ENCODE measurements around the gene MARCOL. TPM values are rescaled to one million over a fixed set of nuclear protein-coding genes. Genes with fewer than 3 reads are reported as not detected.
A peak's percentile ranks its signal among the peaks of the same experiment; 100 is the strongest.
"Not testable (repeated sequence)": the region's sequence is repeated elsewhere in the genome, so short reads cannot be mapped to it uniquely, and the experiment has no call there.

The MARCOL gene
- total and polyA plus RNA-seq, 2 donors = not detected

GRCh38 chr5:148255456-148255855 is 17.1 kb downstream of the MARCOL start:
- H3K27me3 ChIP-seq (ENCODE audit: control insufficient read depth in 2 of 2, insufficient read depth in 1 of 2, low read length in 1 of 2) = no peaks in the 10 kb centered on the region
- DNase-seq (ENCODE audit: low read depth in 6 of 9, low spot score in 9 of 9) = no peak
- H3K36me3 ChIP-seq (ENCODE audit: control insufficient read depth in 2 of 2, insufficient read depth in 2 of 2, low read length in 1 of 2) = no peaks in the 10 kb centered on the region

GRCh38 chr5:148259288-148259687 is 21.0 kb downstream of the MARCOL start:
- Histone ChIP-seq H3K9me3 (ENCODE audit: control insufficient read depth in 2 of 2, insufficient read depth in 1 of 2, low read length in 1 of 2) (no peaks in the 10 kb centered on the region), H3K27me3 (ENCODE audit: control insufficient read depth in 2 of 2, insufficient read depth in 1 of 2, low read length in 1 of 2) (no peaks in the 10 kb centered on the region), H3K4me1 (ENCODE audit: control insufficient read depth in 2 of 2, insufficient read depth in 2 of 2, low read length in 2 of 2) (no peaks in the 10 kb centered on the region), H3K36me3 (ENCODE audit: control insufficient read depth in 2 of 2, insufficient read depth in 2 of 2, low read length in 1 of 2) (no peaks in the 10 kb centered on the region), H3K4me3 (ENCODE audit: low read length in 2 of 2) (no peak overlapping the region), H3K27ac (ENCODE audit: low read depth in 1 of 2, low read length in 1 of 2) (no peak overlapping the region)
- WGBS = 74% methylated on average over 2 of the region's 2 CpGs
- no peak for DNase-seq (ENCODE audit: low read depth in 6 of 9, low spot score in 9 of 9)

More at GRCh38 chr5:148255456-148255855, 17.1 kb downstream of the MARCOL start:
- Histone ChIP-seq H3K27ac (ENCODE audit: low read depth in 1 of 2, low read length in 1 of 2) (no peak overlapping the region), H3K9me3 (ENCODE audit: control insufficient read depth in 2 of 2, insufficient read depth in 1 of 2, low read length in 1 of 2) (no peaks in the 10 kb centered on the region), H3K4me1 (ENCODE audit: control insufficient read depth in 2 of 2, insufficient read depth in 2 of 2, low read length in 2 of 2) (no peaks in the 10 kb centered on the region), H3K4me3 (ENCODE audit: low read length in 2 of 2) (no peak overlapping the region)

GRCh38 chr5:148261221-148261620 is 22.9 kb downstream of the MARCOL start:
- Histone ChIP-seq H3K4me1 (ENCODE audit: control insufficient read depth in 2 of 2, insufficient read depth in 2 of 2, low read length in 2 of 2) (no peaks in the 10 kb centered on the region), H3K9me3 (ENCODE audit: control insufficient read depth in 2 of 2, insufficient read depth in 1 of 2, low read length in 1 of 2) (no peaks in the 10 kb centered on the region), H3K36me3 (ENCODE audit: control insufficient read depth in 2 of 2, insufficient read depth in 2 of 2, low read length in 1 of 2) (no peaks in the 10 kb centered on the region), H3K27me3 (ENCODE audit: control insufficient read depth in 2 of 2, insufficient read depth in 1 of 2, low read length in 1 of 2) (no peaks in the 10 kb centered on the region), H3K4me3 (ENCODE audit: low read length in 2 of 2) (no peak overlapping the region), H3K27ac (ENCODE audit: low read depth in 1 of 2, low read length in 1 of 2) (no peak overlapping the region)
- no peak for DNase-seq (ENCODE audit: low read depth in 6 of 9, low spot score in 9 of 9)

- Histone ChIP-seq H3K9me3 (ENCODE audit: control insufficient read depth in 2 of 2, insufficient read depth in 1 of 2, low read length in 1 of 2) (no peaks in the 10 kb centered on the region), H3K4me1 (ENCODE audit: control insufficient read depth in 2 of 2, insufficient read depth in 2 of 2, low read length in 2 of 2) (no peaks in the 10 kb centered on the region), H3K4me3 (ENCODE audit: low read length in 2 of 2) (no peak overlapping the region), H3K27me3 (ENCODE audit: control insufficient read depth in 2 of 2, insufficient read depth in 1 of 2, low read length in 1 of 2) (no peaks in the 10 kb centered on the region), H3K36me3 (ENCODE audit: control insufficient read depth in 2 of 2, insufficient read depth in 2 of 2, low read length in 1 of 2) (no peaks in the 10 kb centered on the region), H3K27ac (ENCODE audit: low read depth in 1 of 2, low read length in 1 of 2) (no peak overlapping the region)
- WGBS = 85% methylated on average over 3 of the region's 3 CpGs
- no peak for DNase-seq (ENCODE audit: low read depth in 6 of 9, low spot score in 9 of 9)
Measured at GRCh38 chr5:148267962-148268361, 29.6 kb downstream of the MARCOL start.

- no peak within 1 kb of the TSS for H3K4me3 ChIP-seq (ENCODE audit: low read length in 2 of 2)
- no peaks in the 10 kb centered on the region for H3K9me3 ChIP-seq (ENCODE audit: control insufficient read depth in 2 of 2, insufficient read depth in 1 of 2, low read length in 1 of 2)
- H3K36me3 ChIP-seq (ENCODE audit: control insufficient read depth in 2 of 2, insufficient read depth in 2 of 2, low read length in 1 of 2) = no peaks in the 10 kb centered on the region
- 93% methylated on average over 4 of the region's 4 CpGs for WGBS
- no peaks in the 10 kb centered on the region for H3K4me1 ChIP-seq (ENCODE audit: control insufficient read depth in 2 of 2, insufficient read depth in 2 of 2, low read length in 2 of 2)
- no peak for DNase-seq (ENCODE audit: low read depth in 6 of 9, low spot score in 9 of 9)
- H3K27me3 ChIP-seq (ENCODE audit: control insufficient read depth in 2 of 2, insufficient read depth in 1 of 2, low read length in 1 of 2) = no peaks in the 10 kb centered on the region
- H3K27ac ChIP-seq (ENCODE audit: low read depth in 1 of 2, low read length in 1 of 2) = no peak within 1 kb of the TSS
Measured at GRCh38 chr5:148268566-148268965, 30.2 kb downstream of the MARCOL start, which contains the start of gene SPINK13. Gene SPINK13 (plus strand): TSS chr5:148268794. CDS start chr5:148270073, 1,279 bp downstream.

- not testable (repeated sequence) for DNase-seq (ENCODE audit: low read depth in 6 of 9, low spot score in 9 of 9); H3K4me3 ChIP-seq (ENCODE audit: low read length in 2 of 2); H3K9me3 ChIP-seq (ENCODE audit: control insufficient read depth in 2 of 2, insufficient read depth in 1 of 2, low read length in 1 of 2); H3K27me3 ChIP-seq (ENCODE audit: control insufficient read depth in 2 of 2, insufficient read depth in 1 of 2, low read length in 1 of 2); H3K36me3 ChIP-seq (ENCODE audit: control insufficient read depth in 2 of 2, insufficient read depth in 2 of 2, low read length in 1 of 2); H3K27ac ChIP-seq (ENCODE audit: low read depth in 1 of 2, low read length in 1 of 2); H3K4me1 ChIP-seq (ENCODE audit: control insufficient read depth in 2 of 2, insufficient read depth in 2 of 2, low read length in 2 of 2)
- whole genome bisulfite sequencing = 96% methylated on average over 2 of the region's 2 CpGs
Measured at GRCh38 chr5:148275129-148275528, 36.8 kb downstream of the MARCOL start.

GRCh38 chr5:148280893-148281292 is 42.6 kb downstream of the MARCOL start:
- DNase-seq (ENCODE audit: low read depth in 6 of 9, low spot score in 9 of 9); H3K9me3 ChIP-seq (ENCODE audit: control insufficient read depth in 2 of 2, insufficient read depth in 1 of 2, low read length in 1 of 2); H3K4me3 ChIP-seq (ENCODE audit: low read length in 2 of 2); H3K27ac ChIP-seq (ENCODE audit: low read depth in 1 of 2, low read length in 1 of 2); H3K4me1 ChIP-seq (ENCODE audit: control insufficient read depth in 2 of 2, insufficient read depth in 2 of 2, low read length in 2 of 2); H3K27me3 ChIP-seq (ENCODE audit: control insufficient read depth in 2 of 2, insufficient read depth in 1 of 2, low read length in 1 of 2); H3K36me3 ChIP-seq (ENCODE audit: control insufficient read depth in 2 of 2, insufficient read depth in 2 of 2, low read length in 1 of 2): not testable (repeated sequence)
- WGBS = 63% methylated on average over 5 of the region's 5 CpGs

GRCh38 chr5:148281336-148281735 is 43.0 kb downstream of the MARCOL start:
- H3K4me1 ChIP-seq (ENCODE audit: control insufficient read depth in 2 of 2, insufficient read depth in 2 of 2, low read length in 2 of 2); H3K27me3 ChIP-seq (ENCODE audit: control insufficient read depth in 2 of 2, insufficient read depth in 1 of 2, low read length in 1 of 2); H3K4me3 ChIP-seq (ENCODE audit: low read length in 2 of 2); H3K9me3 ChIP-seq (ENCODE audit: control insufficient read depth in 2 of 2, insufficient read depth in 1 of 2, low read length in 1 of 2); H3K36me3 ChIP-seq (ENCODE audit: control insufficient read depth in 2 of 2, insufficient read depth in 2 of 2, low read length in 1 of 2); H3K27ac ChIP-seq (ENCODE audit: low read depth in 1 of 2, low read length in 1 of 2); DNase-seq (ENCODE audit: low read depth in 6 of 9, low spot score in 9 of 9): not testable (repeated sequence)
- WGBS = 96% methylated on average over 4 of the region's 4 CpGs

- no peaks in the 10 kb centered on the region for H3K4me1 ChIP-seq (ENCODE audit: control insufficient read depth in 2 of 2, insufficient read depth in 2 of 2, low read length in 2 of 2)
- H3K4me3 ChIP-seq (ENCODE audit: low read length in 2 of 2) = no peak overlapping the region
- WGBS = 77% methylated on average over 6 of the region's 6 CpGs
- H3K27me3 ChIP-seq (ENCODE audit: control insufficient read depth in 2 of 2, insufficient read depth in 1 of 2, low read length in 1 of 2) = no peaks in the 10 kb centered on the region
- H3K27ac ChIP-seq (ENCODE audit: low read depth in 1 of 2, low read length in 1 of 2) = no peak overlapping the region
- H3K36me3 ChIP-seq (ENCODE audit: control insufficient read depth in 2 of 2, insufficient read depth in 2 of 2, low read length in 1 of 2) = no peaks in the 10 kb centered on the region
- no peaks in the 10 kb centered on the region for H3K9me3 ChIP-seq (ENCODE audit: control insufficient read depth in 2 of 2, insufficient read depth in 1 of 2, low read length in 1 of 2)
- DNase-seq (ENCODE audit: low read depth in 6 of 9, low spot score in 9 of 9) = peak in 2 of 9 donors; percentile 0 to 20
Measured at GRCh38 chr5:148290271-148291195, 52.2 kb downstream of the MARCOL start.

All from thymus (tissue), 11 donors.